ENCODE data around the gene PRR11.

PRR11 gene

GRCh38 chr17:59190806-59191205 is 35.3 kb downstream of the PRR11 start:
- peaks cover 51% of the 10 kb centered on the region for H3K36me3 ChIP-seq
- no peak overlapping the region for H3K27ac ChIP-seq
- no peak overlapping the region for H3K4me3 ChIP-seq (ENCODE audit: low read depth in 1 of 2, low read length in 1 of 2)
- H3K9me3 ChIP-seq = no peaks in the 10 kb centered on the region
- no peaks in the 10 kb centered on the region for H3K27me3 ChIP-seq
- TF ChIP-seq, protein P1, sequence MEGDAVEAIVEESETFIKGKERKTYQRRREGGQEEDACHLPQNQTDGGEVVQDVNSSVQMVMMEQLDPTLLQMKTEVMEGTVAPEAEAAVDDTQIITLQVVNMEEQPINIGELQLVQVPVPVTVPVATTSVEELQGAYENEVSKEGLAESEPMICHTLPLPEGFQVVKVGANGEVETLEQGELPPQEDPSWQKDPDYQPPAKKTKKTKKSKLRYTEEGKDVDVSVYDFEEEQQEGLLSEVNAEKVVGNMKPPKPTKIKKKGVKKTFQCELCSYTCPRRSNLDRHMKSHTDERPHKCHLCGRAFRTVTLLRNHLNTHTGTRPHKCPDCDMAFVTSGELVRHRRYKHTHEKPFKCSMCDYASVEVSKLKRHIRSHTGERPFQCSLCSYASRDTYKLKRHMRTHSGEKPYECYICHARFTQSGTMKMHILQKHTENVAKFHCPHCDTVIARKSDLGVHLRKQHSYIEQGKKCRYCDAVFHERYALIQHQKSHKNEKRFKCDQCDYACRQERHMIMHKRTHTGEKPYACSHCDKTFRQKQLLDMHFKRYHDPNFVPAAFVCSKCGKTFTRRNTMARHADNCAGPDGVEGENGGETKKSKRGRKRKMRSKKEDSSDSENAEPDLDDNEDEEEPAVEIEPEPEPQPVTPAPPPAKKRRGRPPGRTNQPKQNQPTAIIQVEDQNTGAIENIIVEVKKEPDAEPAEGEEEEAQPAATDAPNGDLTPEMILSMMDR (IDR thresholded peaks at IDR 0.05) = no peak
- no peaks in the 10 kb centered on the region for H3K4me1 ChIP-seq (ENCODE audit: control insufficient read depth in 1 of 2, insufficient read depth in 1 of 2, low read depth in 1 of 2, low read length in 1 of 2)

GRCh38 chr17:59193336-59193862 is 37.9 kb downstream of the PRR11 start:
- peaks cover 58% of the 10 kb centered on the region for H3K36me3 ChIP-seq
- no peak overlapping the region for H3K27ac ChIP-seq
- H3K4me3 ChIP-seq (ENCODE audit: low read depth in 1 of 2, low read length in 1 of 2) = no peak overlapping the region
- TF ChIP-seq, protein P1 (IDR thresholded peaks at IDR 0.05) = no peak
- H3K9me3 ChIP-seq = no peaks in the 10 kb centered on the region
- no peaks in the 10 kb centered on the region for H3K27me3 ChIP-seq
- no peaks in the 10 kb centered on the region for H3K4me1 ChIP-seq (ENCODE audit: control insufficient read depth in 1 of 2, insufficient read depth in 1 of 2, low read depth in 1 of 2, low read length in 1 of 2)

DNA sequence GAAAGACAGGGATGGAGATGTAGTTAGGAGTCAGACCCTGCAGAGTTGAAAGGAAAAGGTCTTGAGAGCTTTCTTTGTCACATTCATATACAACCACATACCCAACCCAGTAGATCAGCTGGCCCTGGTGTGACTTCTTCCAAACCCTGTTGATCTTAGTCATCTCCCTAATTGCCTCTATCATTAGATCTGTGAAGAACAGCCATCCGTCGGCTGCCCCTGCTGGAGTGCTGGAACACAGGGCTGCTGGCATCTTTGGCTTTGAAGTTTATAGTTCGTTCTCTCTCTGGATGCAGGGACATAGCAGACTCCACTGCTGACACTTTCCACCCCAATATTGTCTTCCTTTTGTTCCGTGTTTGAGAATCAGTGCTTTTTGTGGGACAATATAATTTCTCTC is 43.9 kb downstream of the PRR11 start:
- Histone ChIP-seq H3K27ac (no peak overlapping the region), H3K9me3 (no peaks in the 10 kb centered on the region), H3K27me3 (no peaks in the 10 kb centered on the region), H3K4me1 (ENCODE audit: control insufficient read depth in 1 of 2, insufficient read depth in 1 of 2, low read depth in 1 of 2, low read length in 1 of 2) (no peaks in the 10 kb centered on the region), H3K36me3 (peaks cover 73% of the 10 kb centered on the region), H3K4me3 (ENCODE audit: low read depth in 1 of 2, low read length in 1 of 2) (no peak overlapping the region)
- TF ChIP-seq, protein P1 (IDR thresholded peaks at IDR 0.05) = no peak

GRCh38 chr17:59202320-59202719 is 46.8 kb downstream of the PRR11 start:
- no peak overlapping the region for H3K27ac ChIP-seq
- H3K4me1 ChIP-seq (ENCODE audit: control insufficient read depth in 1 of 2, insufficient read depth in 1 of 2, low read depth in 1 of 2, low read length in 1 of 2) = no peaks in the 10 kb centered on the region
- TF ChIP-seq, protein P1 (IDR thresholded peaks at IDR 0.05) = no peak
- peaks cover 57% of the 10 kb centered on the region for H3K36me3 ChIP-seq
- no peak overlapping the region for H3K4me3 ChIP-seq (ENCODE audit: low read depth in 1 of 2, low read length in 1 of 2)
- H3K9me3 ChIP-seq = no peaks in the 10 kb centered on the region
- H3K27me3 ChIP-seq = no peaks in the 10 kb centered on the region

DNA sequence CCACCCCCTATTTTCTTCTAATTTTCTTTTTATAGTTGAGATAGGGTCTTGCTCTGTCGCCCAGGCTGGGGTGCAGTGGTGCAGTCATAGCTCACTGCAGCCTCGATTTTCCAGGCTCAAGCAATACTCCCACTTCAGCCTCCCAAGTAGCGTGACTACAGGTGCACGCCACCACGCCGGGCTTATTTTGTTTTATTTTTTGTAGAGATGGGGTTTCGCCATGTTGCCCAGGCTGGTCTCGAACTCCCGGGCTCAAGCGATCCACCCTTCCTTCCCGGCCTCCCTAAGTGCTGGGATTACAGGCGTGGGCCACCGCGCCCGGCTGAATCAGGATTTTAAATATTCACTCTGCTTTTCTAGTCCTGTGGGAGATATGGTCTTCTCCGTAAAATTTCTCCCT is 63.8 kb downstream of the PRR11 start:
- H3K36me3 ChIP-seq = peaks cover 11% of the 10 kb centered on the region
- H3K27ac ChIP-seq = no peak overlapping the region
- no peaks in the 10 kb centered on the region for H3K9me3 ChIP-seq
- no peaks in the 10 kb centered on the region for H3K27me3 ChIP-seq
- peaks cover 3 to 13% of the 10 kb centered on the region in 2 experiments for H3K4me1 ChIP-seq (ENCODE audit: control insufficient read depth in 1 of 2, insufficient read depth in 1 of 2, low read depth in 1 of 2, low read length in 1 of 2)
- no peak overlapping the region for H3K4me3 ChIP-seq (ENCODE audit: low read depth in 1 of 2, low read length in 1 of 2)
- TF ChIP-seq, protein P1 (IDR thresholded peaks at IDR 0.05) = no peak

- peak overlapping the region; percentile 65 to 78 for H3K4me3 ChIP-seq (ENCODE audit: low read depth in 1 of 2, low read length in 1 of 2)
Measured at GRCh38 chr17:59219992-59220327, 64.4 kb downstream of the PRR11 start.

More at GRCh38 chr17:59219992-59220327, 64.4 kb downstream of the PRR11 start:
- Histone ChIP-seq H3K9me3 (no peaks in the 10 kb centered on the region), H3K4me1 (ENCODE audit: control insufficient read depth in 1 of 2, insufficient read depth in 1 of 2, low read depth in 1 of 2, low read length in 1 of 2) (peaks cover 3 to 13% of the 10 kb centered on the region in 2 experiments), H3K27ac (peak overlapping the region; percentile 79), H3K36me3 (peaks cover 5% of the 10 kb centered on the region), H3K27me3 (no peaks in the 10 kb centered on the region)
- TF ChIP-seq, protein P1 (IDR thresholded peaks at IDR 0.05) = no peak

All from neutrophil (primary cell).